Measurements from ENCODE around the gene CYS1. TPM values are rescaled to one million over a fixed set of nuclear protein-coding genes. Genes with fewer than 3 reads are reported as not detected.
"Not testable (repeated sequence)": the region's sequence is repeated elsewhere in the genome, so short reads cannot be mapped to it uniquely, and the experiment has no call there.

The CYS1 gene
- total RNA-seq, 1 experiment from 2014 or later = not detected

DNA sequence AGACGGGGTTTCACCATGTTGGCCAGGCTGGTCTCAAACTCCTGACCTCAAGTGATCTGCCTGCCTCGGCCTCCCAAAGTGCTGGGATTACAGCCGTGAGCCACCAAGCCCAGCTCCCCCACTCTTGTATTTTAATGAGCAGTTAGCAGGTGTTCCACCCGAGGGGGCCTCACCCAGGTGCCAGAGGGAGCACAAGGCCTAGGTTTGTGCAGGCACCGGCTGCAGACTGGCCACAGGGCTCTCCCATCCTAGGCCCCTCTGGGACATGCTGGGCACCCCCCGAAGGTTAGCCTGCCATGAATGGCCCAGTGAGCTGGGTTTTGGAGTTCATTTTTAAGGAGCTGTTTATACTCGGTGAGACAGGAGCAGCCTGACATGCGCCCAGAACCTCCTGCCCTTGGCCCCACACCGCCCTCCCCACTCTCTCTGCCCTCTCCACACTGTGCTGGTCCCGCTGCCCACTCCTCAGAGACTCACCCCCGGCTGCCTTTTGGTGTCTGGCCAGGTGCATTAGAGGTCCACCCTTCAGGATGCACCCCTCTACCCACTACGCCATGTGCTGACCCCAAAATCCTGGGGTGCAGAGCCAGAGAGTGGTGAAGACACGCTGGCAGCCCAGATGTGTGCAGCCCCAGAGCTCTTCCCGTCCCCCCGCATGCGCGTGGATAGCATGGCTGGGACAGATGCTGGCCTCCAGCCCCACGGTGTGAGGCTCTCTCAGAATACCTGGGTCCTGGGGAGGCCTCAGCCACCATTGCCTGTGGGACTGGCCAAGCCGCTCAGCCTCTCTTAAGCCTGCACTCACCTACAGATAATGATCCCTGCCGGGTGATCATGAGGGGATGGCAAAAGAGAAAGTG is 48.1 kb downstream of the CYS1 start:
- DNase-seq (ENCODE audit: low read depth) = no peak

DNA sequence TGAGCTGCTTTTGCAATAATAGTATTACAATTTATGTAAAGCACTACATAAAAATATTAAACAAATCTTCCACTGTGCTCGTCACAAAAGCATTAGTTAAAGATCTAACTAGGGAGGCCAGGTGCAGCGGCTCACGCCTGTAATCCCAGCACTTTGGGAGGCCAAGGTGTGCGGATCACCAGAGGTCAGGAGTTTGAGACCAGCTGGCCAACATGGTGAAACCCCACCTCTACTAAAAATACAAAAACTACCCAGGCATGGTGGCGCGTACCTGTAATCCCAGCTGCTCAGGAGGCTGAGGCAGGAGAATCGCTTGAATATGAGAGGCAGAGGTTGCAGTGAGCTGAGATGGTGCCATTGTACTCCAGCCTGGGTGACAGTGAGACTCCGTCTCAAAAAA is 49.4 kb downstream of the CYS1 start:
- DNase-seq (ENCODE audit: low read depth) = not testable (repeated sequence)

DNA sequence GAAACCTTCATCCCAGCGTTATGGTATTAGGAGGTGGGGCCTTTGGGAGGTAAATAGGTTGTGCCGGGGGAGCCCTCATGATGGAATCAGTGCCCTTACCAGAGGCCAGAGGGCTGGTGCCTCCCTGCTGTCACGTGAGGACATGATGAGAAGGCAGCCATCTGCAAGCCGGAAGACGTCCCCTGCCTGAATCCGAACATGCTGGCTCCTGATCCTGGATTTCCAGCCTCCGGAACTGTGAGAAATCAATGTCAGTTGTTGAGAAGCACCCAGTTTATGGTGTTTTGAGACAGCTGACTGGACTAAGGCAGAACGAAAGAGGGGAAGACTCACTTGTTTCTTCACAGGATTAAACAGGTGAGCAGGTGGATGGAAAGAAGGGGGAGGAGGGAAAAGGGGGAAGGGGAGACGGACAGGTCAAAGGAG is 49.9 kb downstream of the CYS1 start:
- no peak for DNase-seq (ENCODE audit: low read depth)

DNA sequence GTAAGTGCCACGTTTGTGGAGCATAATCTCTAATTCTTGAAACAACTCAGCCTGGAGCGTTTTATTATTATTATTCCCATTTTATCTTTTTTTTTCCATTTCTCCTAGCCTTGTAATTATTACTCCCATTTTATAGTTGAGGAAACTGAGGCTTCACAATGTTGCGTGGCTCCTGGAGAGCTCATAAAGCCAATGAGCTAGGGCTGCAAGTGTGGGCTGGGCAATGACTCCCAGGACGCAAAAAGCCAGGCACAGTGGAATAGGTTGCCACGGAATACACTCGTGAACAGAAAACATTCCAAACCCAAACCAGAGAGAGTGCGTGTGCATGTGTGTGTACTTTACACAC is 50.4 kb downstream of the CYS1 start:
- DNase-seq (ENCODE audit: low read depth) = no peak

DNA sequence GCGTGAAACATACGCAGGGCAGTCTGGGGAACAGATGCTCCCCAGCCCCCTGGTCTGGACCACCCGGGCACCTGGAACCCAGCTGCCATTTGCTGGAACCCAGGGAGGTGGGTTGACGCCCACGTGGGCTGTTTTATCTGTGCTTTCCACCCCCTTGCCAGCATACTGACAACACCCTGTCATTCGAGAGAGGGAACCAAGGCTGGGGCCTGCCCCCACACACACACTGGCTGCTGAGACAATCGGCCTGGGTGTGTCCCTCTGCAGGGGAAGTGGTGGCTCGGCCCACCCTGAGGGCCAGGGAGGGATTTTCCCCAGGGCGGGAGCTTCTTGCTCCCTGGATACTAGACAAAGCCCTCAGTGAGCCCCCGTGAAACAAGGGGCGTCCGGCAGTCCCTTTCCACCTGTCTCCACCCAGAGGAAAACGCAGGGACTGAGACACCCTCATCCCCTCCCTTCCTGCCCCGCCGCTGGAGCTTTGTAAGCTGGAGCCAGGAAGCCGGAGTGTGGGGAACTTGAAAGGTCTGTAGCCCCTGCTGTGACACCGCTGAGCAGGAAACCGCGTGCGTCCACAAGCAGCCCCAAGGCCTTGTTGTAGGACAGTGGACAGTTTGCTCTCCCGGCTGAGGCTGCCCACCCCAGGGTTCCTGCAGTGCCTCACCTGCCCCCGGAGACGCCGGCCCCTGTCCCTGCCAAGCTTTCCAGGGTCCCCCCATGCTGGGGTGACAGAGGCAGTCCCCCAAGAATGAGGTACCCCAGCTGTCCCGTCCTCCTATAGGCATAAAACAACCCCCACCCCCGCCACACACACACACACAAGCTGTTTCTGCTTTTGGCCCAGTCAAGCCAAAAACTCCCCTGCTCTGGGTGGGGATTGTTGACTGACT is 51.0 kb downstream of the CYS1 start:
- DNase-seq (ENCODE audit: low read depth) = no peak

DNA sequence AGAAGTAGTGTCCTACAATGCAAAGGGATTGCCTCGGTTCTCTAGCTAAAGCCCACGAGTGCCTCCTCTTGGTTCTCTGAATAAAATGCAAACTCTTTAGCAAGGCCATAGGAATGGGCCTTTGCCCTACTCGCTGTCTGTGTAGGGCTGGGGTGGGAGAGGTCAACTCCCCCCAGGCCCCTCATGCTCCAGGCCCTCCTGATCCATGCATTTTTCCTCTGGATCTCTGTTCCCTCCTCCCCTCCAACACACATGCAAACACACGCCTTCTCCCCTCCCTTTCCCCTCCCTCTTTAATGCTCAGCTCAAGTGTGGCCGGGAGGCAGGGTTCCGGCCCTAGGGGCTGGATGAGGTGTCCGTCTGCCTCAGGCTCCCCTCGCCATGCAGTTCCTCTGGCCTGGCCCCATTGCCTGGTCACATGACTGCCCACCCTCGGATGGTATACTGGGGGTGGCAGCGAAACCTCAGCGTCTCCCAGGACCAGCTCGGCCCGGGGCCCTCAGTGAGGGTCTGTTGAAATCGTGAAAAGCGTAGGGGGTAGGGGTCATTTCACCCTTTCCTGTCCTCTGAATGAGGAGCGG is 51.7 kb downstream of the CYS1 start:
- DNase-seq (ENCODE audit: low read depth) = no peak

DNA sequence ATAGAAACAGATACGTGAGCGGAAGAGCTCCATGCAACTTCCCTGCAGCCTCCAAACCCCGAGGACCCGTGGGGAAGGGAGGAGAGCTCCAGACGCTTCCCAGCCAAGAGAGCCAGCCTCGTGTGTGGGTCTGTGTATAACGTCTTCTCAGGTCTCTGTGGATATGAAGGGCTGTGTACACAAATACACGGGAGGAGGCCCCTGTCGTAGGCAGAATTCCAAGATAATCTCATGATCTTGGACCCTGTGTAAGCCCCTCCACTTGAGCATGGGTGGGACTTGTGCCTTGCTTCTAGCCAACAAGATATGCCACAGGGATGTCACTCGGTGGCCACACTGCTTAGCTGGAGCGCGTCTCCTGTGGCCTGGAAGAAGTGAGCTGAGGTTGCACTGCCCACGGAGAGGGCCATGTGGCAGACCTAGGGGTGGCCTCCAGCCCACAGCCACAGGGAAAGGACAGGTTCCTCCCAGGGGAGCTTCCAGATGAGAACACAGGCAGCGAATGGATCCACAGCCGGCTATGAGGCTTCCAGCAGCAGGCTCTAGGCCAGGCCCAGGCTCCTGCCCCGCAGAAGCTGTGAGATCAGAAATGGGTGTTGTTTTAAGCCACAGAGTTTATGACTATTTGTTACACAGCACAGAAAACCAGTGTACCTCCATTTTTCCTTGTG is 52.4 kb downstream of the CYS1 start:
- no peak for DNase-seq (ENCODE audit: low read depth)

DNA sequence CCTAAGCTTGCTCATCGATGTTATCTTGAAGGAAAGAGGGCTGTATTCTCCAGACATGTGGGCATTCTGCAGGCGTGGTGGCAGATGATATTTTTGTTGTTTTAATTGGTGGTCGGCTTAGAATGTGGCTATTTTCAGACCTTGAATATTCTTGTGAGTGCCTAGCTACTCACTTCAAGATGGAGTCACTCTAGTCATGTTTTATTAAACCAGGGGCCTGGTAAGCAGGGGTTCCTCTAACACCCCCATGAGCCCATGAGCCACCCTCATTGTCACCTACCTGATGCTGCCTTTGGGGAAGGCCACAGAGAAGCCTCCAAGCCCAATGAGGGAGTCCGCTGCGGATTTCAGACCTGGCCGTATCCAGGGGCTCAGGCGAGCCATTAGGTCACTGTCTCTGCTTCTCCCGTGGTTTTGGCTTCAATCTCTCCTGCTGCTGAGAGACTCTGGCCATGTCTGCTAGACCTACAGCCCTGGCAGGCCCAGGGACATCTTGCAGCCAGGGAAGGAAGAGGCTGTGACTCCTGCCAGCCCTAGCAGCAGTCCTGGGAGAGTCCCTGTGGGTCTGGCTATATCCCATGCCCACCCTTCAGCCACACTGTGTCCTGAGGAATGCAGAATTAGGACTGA is 53.2 kb downstream of the CYS1 start:
- DNase-seq (ENCODE audit: low read depth) = no peak

DNA sequence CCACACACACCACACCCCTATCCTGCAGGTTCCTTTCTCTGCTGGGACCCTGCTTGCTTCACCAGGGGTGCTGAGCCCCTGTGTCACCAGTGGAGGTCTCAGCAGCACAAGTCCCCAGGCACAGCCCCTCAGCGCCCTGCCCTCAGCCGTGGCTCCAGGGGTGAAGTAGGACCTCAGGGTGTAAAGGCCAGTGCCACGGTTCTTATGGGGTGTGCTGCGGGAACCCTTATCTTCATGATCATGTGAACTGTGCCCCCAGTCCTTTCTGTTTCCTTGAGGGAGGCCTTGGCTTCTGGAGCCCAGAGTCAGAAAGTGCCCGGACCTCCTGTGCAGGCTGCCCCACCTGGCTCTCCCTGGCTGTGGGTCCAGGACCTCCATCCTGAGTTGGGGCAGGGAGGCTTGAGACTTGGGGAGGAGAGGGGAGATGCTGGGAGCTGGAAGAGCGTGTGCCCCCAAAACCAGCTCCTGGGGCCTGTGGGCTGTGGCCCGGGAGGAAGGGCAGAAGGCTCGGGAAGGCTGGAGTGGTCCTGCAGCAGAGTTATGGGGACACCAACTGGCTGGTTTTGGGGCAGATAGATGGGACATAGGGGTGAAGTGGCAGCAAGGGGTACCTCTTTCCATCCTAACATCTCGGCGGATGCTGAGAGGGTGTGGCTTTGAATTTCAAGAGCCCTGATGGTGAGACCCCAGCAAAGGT is 57.1 kb downstream of the CYS1 start:
- no peak for DNase-seq (ENCODE audit: low read depth)

DNA sequence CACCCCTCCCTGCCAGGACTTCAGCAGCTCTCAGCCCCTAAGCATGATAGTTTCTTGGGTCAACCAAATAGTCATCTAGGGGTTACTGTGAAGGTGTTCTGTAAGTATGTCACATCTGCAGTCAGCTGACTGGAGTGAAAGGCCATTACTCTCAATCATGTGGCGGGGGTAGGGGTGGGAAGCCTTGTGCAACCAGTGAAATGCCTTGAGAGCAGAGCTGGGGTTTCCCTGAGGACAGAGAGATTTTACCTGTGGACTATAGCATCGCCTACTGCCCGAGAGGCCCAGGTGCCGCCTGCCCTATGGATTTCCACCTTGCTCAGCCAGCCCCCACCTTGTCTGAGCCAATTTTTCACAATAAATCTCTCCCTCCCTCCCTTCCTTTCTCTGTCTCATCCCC is 57.8 kb downstream of the CYS1 start:
- no peak for DNase-seq (ENCODE audit: low read depth)

DNA sequence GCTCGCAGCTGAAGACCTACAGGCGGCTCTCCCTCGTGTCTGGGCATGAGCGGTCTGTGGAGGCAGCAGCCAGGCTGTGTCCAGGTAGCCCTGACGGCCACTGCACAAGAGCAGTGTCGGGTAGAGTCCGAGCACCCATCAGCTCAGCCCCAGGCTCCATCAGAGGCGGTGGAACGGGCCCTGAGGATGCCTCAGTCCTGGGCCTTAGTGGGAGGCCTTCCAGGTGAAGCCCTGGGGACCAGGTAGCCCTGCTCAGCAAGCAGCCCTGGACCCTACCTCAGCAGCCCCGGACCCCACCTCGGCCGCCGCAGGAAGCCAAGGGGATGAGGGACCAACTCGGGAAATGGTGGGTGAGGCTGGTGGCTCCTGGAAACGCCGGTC is 58.2 kb downstream of the CYS1 start:
- no peak for DNase-seq (ENCODE audit: low read depth)

DNA sequence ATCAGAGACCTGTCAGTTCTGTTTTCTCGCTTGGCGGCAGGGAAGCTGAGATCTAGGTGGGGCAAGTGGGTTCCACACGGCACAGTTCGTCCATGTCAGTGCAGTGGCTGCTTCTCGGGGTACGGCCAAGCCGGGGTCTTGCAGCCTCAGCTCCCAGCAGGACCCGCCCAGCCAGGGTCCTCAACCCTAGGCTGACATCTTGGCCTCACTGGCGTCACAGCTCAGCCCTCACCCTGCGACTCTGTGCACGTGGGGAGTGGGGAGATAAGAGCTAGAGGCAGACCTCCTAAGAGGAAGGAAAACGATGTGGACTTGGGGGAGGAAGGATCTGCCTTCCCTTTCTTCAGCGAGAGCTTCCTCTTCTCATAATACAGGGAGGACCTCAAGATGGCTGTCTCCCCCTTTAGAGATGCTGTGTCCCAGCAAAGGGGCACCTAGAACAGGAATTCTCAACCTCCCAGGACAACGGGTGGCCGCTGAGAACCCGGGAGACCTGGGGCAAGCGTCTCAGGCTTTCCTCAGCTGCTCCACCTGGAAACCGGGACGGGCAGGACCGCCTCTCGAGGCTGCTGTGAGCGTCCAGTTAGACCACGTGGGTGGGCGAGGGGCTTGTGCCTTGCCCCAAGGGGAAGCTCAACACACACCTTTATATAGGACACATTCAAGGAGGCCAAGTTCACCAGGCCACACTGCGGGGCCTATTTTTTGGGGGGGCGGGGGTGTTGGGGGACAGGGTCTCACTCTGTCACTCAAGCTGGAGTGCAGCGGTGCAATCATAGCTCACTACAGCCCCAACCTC is 60.4 kb downstream of the CYS1 start:
- no peak for DNase-seq (ENCODE audit: low read depth)

DNA sequence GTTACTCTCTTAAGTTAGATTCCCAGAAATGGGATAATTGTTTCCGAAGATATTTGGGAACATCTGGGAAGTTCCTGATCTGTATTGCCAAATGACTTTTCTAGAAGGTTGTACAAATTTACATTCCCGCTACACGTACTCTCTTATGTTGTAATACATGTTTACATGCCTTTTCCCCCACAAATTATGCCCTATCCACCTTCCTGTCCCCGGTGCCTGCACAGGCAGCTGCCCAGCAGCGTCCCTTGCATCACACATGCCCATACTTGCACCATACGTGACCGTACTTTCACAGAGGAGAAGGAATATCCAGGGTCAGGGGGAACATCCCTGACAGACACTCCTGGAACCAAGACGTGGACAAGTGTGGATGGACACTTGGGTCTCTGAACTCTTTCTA is 61.0 kb downstream of the CYS1 start:
- peak; percentile 6 for DNase-seq (ENCODE audit: low read depth)

DNA sequence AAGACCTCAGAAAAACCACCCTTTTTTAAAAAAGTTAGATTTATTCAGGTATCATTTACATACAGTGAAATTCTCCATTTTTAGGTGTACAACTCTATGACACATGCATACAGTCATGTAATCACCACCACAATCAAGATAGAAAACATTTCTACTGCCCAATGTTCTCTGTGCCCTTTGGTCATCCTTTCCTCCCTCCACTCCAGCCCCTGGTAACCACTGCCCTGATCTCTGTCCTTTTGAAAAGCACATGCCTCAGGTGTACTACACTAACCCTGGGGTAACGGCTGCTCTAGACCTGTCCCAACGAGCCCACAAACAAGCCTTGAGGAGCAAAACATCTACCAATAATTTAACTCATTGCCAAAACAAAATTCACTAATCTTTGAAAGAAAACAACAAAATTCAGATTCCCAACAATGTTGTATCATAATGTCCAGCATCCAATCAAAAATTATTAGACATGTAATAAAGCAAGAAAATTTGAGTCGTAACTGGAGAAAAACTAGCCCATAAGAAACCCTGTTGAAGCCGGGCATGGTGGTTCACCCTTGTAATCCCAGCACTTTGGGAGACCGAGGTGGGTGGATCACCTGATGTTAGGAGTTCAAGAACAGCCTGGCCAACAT is 62.8 kb downstream of the CYS1 start:
- no peak for DNase-seq (ENCODE audit: low read depth)

DNA sequence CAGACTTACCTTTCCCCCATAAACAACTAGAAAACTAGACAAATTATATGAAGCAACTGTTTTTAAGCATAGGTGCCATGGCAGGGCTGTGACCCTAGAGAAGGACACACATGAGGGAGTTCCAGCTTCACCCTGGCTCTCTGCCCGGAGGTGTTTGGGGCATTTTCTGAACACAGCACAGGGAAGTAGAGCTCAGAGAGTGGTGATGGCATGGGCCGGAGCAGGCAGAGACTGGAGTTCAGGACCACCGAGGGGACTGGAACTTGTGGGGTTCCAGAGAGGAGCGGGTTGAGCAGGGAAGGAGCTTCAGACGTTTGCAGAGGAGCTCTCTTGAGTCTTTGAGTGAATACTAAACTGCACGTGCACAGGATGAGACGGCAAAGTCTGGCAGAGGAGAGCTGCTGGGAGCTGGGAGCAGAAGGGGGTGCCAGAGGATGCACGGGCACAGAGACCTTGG is 63.4 kb downstream of the CYS1 start:
- no peak for DNase-seq (ENCODE audit: low read depth)

DNA sequence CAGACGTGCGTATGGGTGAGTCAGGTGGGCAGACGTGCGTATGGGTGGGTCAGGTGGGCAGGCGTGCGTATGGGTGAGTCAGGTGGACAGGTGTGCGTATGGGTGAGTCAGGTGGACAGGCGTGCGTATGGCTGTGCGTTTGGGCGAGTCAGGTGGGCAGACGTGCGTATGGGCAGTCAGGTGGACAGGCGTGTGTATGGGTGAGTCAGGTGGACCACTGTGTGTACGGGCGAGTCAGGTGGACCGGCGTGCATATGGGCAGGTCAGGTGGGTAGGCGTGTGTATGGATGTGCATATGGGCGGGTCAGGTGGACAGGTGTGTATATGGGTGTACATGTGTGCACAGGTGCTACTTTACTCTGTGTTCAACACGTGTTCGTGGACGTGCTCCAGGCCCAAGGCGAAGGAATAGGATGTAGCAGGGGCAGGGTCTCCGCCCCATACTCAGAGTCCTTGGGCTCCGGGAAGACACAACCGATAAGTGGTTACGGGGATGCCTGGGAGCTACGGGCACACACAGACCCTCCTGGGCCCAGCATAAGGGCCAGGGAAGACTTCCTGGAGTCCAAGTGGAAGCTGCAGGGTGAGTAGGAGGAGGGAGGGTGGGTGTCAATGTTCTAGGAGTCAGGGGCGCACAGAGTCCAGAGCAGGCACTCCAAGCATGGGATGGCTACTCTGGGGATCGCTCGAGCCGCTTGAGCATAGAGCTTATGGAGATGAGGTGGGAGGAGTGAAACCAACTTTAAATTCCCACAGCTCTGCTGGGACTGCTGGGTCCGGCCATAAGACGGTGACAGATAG is 64.0 kb downstream of the CYS1 start:
- no peak for DNase-seq (ENCODE audit: low read depth)

DNA sequence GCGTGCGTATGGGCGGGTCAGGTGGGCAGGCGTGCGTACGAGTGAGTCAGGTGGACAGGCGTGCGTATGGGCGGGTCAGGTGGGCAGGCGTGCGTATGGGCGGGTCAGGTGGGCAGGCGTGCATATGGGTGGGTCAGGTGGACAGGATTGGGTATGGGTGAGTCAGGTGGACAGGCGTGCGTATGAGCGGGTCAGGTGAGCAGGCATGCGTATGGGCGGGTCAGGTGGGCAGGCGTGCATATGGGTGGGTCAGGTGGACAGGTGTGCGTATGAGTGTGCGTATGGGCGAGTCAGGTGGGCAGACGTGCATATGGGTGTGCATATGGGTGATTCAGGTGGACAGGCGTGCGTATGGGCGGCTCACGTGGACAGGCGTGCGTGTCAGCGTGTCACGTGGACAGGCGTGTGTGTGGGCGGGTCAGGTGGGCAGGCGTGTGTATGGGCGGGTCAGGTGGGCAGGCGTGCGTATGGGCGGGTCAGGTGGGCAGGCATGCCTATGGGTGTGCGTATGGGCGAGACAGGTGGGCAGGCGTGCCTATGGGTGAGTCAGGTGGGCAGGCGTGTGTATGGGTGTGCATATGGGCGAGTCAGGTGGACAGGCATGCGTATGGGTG is 64.7 kb downstream of the CYS1 start:
- not testable (repeated sequence) for DNase-seq (ENCODE audit: low read depth)

Data from LHCN-M2 (cell line).